GM08714 (cell line): ENCODE results near the gene FBXW4.

Source experiments
- H3K4me3 ChIP-seq: fragments of 200-500 bp; sonication (Bioruptor generic); 2 replicates; pipeline ENCODE4 v1.5.1; 2014; ENCODE audit warnings: mild to moderate bottlenecking, low read length, inconsistent platforms
- ZNF274 ChIP-seq: IDR thresholded peaks from 2 replicates; pipeline ENCODE4 v1.6.1; 2012; ENCODE audit warnings: mild to moderate bottlenecking, low read depth, low read length

FBXW4 gene

DNA sequence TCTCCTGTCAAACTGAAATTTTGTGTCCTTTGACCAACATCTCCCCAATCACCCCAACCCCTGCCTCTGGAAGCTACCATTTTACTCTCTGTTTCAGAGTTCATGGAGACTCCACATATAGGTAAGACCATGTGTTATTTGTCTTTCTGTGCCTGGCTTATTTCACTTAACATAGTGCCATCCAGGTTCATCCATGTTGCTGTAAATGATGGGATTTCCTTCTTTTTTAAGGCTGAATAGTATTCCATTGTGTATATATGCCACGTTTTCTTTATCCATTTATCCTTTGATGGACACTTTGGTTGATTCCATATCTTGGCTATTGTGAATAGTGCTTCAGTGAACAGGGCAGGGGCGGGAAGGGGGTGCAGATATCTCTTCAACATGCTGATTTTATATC is 18.0 kb upstream of the FBXW4 start:
- TF ChIP-seq ZNF274 = no peak
- H3K4me3 ChIP-seq = no peak overlapping the region

- H3K4me3 ChIP-seq = no peak overlapping the region
- no peak for TF ChIP-seq ZNF274
Measured at GRCh38 chr10:101710793-101711192, 15.8 kb upstream of the FBXW4 start.

GRCh38 chr10:101710059-101710695 is 15.2 kb upstream of the FBXW4 start:
- H3K4me3 ChIP-seq = no peak overlapping the region
- no peak for TF ChIP-seq ZNF274

GRCh38 chr10:101709359-101710058 is 14.5 kb upstream of the FBXW4 start:
- H3K4me3 ChIP-seq = no peak overlapping the region
- no peak for TF ChIP-seq ZNF274

DNA sequence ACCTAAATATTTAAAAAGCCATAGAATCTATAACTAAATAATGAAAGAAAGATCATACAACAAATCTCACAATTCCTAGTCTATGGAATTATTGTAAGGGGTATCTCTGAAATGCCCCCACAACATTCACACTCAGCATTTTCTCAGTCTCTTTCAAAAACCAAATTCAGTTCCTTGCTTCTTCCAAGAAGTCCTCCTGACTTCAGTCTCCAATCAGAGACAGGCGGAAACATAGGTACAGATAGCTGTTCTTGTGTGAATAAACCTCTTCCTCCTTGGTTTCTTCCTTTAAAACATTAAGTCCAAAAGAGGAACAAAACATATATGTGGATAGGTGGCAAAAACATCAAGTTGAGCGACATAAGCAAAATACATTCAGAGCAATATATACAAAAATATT is 13.9 kb upstream of the FBXW4 start:
- no peak overlapping the region for H3K4me3 ChIP-seq
- no peak for TF ChIP-seq ZNF274

GRCh38 chr10:101708073-101708472 is 13.1 kb upstream of the FBXW4 start:
- TF ChIP-seq ZNF274 = no peak
- no peak overlapping the region for H3K4me3 ChIP-seq

- no peak overlapping the region for H3K4me3 ChIP-seq
- no peak for TF ChIP-seq ZNF274
Measured at GRCh38 chr10:101704331-101704730, 9.4 kb upstream of the FBXW4 start.

DNA sequence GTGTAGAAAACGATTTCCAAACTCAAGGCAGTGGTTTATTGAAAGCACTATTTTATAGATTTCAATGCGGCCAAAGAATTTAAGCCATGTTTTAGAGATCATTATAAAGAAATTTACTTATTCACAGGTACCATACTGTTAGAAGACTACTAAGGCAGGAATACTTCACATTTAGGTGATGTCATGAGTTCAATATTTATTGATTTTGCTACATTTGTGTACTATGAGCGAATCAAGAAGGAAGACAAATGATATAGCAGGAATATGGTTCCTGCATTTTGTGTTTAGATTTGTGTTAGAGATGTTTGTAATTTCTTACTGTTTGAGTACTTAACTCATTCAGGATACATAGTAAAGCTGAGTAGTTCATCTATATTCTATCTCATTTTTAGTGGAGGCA is 1.7 kb upstream of the FBXW4 start:
- H3K4me3 ChIP-seq = no peak overlapping the region
- TF ChIP-seq ZNF274 = no peak

GRCh38 chr10:101695404-101695890 is 477 bp upstream of the FBXW4 start:
- H3K4me3 ChIP-seq = peak overlapping the region; percentile 71; the same call in 1 of the 2 replicates
- no peak for TF ChIP-seq ZNF274

DNA sequence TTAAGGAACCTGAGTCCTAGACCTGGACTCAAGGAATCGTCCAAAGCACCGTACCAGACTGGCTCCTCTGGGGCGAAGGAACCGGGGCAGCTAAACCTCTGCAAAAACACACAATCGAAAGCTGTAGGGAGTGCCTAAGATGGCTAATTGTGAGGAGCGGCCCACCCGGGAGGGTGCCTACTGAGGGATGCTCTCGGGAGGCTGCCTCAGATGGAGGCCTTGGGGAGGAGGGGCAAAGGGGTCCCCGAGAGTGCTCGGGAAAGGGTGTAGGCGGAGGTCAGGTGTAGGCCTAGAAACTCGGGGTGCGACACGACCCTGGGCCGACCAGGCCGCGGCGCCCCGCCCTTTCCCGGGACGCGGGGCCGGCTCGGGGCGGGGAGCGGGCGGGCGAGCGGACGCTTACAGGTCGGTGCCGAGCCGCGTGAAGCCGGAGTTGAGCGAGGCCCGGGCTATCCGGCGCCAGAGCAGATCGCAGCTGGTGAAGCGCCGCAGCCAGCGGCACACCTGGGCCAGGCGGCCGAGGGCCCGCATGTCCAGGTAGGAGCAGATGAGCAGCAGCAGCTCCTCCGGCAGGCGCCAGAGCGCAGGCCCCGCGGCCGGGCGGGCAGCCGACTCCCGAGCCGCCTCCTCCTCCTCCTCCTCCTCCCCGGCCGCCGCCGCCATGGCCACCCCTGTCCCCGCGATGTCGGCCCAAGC is 844 bp downstream of the FBXW4 start:
- TF ChIP-seq ZNF274 = no peak
- H3K4me3 ChIP-seq = peak overlapping the region; percentile 71

DNA sequence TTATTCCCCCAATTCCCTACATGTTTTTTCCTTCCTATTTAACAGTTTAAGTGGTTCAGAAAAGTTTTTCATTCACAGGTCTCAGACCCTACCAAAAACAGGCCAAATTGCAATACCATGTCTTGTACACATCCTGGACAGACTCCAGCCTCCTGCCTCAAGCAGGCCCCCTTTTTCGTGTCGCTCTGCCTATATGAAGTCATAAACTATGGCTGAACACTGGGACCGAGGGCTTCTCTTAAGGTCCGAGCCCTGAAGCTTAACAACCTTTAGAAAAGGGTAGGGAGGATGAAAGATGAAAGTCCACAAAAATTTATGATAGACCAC is 1.4 kb downstream of the FBXW4 start:
- peak overlapping the region; percentile 71 for H3K4me3 ChIP-seq
- TF ChIP-seq ZNF274 = no peak

GRCh38 chr10:101691081-101691480 is 3.9 kb downstream of the FBXW4 start:
- no peak for TF ChIP-seq ZNF274
- H3K4me3 ChIP-seq = no peak overlapping the region

DNA sequence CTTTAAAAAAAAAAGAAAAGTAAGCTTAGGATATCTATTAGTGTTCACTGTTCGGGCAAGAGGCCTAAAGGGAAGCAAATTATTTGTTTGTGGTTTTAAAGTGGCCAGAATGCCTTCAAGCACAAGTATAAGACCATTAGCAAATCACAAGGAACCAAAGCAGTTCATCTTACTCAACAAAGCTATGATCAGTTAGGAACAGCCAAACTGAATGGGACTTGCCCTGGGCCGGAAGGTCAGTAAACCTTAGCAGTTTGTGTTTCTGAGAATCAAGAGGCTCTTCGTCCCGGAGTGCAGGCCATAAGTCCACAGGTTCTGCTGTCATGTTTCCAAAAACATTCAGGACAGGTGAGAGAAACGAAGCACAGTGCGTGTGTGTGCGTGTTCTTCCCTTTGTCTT is 4.5 kb downstream of the FBXW4 start:
- H3K4me3 ChIP-seq = no peak overlapping the region

DNA sequence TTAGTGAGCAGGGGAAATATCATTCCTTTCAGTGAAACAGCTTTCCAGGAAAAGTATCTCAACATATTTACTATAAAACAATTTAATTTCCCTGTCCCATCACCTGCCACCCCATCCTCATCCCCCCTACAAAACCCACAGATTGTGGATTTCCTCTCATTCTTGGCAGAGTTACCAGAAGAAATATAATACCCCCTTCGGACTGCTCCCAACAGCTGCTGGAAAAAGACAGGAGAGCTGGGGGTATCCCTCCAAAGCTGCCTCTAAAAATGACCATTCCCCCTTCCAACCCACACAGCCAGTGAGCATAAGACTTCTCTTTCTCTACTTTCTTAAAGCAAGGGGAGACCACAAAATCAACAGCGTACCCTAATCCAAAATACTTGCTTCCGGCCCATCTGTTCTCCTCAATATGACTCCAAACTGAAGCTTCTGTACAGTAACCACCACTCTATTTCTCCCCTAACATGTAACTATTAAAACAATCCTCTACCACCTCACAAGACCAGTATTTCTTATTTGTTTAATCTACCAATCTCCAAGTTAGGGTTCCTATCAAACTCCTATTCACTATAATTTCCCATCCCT is 7.8 kb downstream of the FBXW4 start:
- no peak overlapping the region for H3K4me3 ChIP-seq

More for the DNA sequence above, 4.5 kb downstream of the FBXW4 start:
- no peak for TF ChIP-seq ZNF274

More for the DNA sequence above, 7.8 kb downstream of the FBXW4 start:
- no peak for TF ChIP-seq ZNF274
